ENCODE data around the gene PXT1. TPM values are rescaled to one million over a fixed set of nuclear protein-coding genes. Genes with fewer than 3 reads are reported as not detected.

PXT1 gene
- polyA plus RNA-seq, 1 experiment, result not detected

DNA sequence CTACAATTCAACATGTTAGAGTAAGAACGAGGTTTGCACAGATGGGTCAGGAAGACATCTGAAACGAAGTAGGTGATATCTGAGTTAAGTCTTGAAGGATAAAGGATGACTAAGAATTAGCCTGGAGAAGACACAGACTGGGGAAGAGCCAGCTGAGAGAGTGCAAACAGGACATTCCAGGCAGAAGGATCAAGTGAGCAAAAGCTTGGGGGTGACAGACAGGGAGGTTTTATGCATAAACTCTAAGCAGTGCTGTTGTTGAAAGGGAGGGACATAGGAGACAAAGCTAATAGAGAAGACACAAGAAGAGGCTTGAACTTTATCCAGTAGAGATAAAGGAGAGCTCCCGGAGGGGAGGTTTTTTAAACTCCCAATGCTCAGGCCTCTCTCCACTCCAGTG is 40.2 kb downstream of the PXT1 start:
- POLR2A ChIA-PET, result no interaction called here
- CTCF ChIA-PET, result interaction anchor here (0.5 to 1.0 kb wide), 2 partner anchors 61 to 130 kb away, joined by 3 to 4 read pairs; no protein-coding TSS in a partner anchor

GRCh38 chr6:36399970-36400369 is 42.7 kb downstream of the PXT1 start:
- no peak for DNase-seq (ENCODE audit: low read depth, low spot score)
- CTCF ChIA-PET, result no interaction called here
- Histone ChIP-seq H3K27me3 (ENCODE audit: control insufficient read depth, insufficient read depth, low read length) (peaks cover 25% of the 10 kb centered on the region), H3K9me3 (ENCODE audit: control insufficient read depth, insufficient read depth, low read length) (peaks cover 5% of the 10 kb centered on the region), H3K4me3 (ENCODE audit: low read depth, low read length) (no peak overlapping the region), H3K27ac (ENCODE audit: low read depth, low read length) (no peak overlapping the region)
- POLR2A ChIA-PET, result no interaction called here
- no peak for TF ChIP-seq CTCF (IDR thresholded peaks at IDR 0.05; ENCODE audit: low read depth, low read length)

More for the DNA sequence above, 40.2 kb downstream of the PXT1 start:
- Histone ChIP-seq H3K4me3 (ENCODE audit: low read depth, low read length) (no peak overlapping the region), H3K27me3 (ENCODE audit: control insufficient read depth, insufficient read depth, low read length) (peaks cover 14% of the 10 kb centered on the region), H3K27ac (ENCODE audit: low read depth, low read length) (no peak overlapping the region), H3K9me3 (ENCODE audit: control insufficient read depth, insufficient read depth, low read length) (peaks cover 5% of the 10 kb centered on the region; the same call in 1 of the 2 replicates)
- no peak for DNase-seq (ENCODE audit: low read depth, low spot score)
- no peak for TF ChIP-seq CTCF (IDR thresholded peaks at IDR 0.05; ENCODE audit: low read depth, low read length)

GRCh38 chr6:36392621-36393020 is 50.0 kb downstream of the PXT1 start:
- H3K27me3 ChIP-seq (ENCODE audit: control insufficient read depth, insufficient read depth, low read length), result peaks cover 36% of the 10 kb centered on the region
- H3K27ac ChIP-seq (ENCODE audit: low read depth, low read length), result no peak overlapping the region
- H3K9me3 ChIP-seq (ENCODE audit: control insufficient read depth, insufficient read depth, low read length), result no peaks in the 10 kb centered on the region; the same call in 1 of the 2 replicates
- no peak for DNase-seq (ENCODE audit: low read depth, low spot score)
- ChIA-PET CTCF (no interaction called here), POLR2A (no interaction called here)
- peak; percentile 28; the same call in 1 of the 2 replicates for TF ChIP-seq CTCF (IDR thresholded peaks at IDR 0.05; ENCODE audit: low read depth, low read length)
- H3K4me3 ChIP-seq (ENCODE audit: low read depth, low read length), result no peak overlapping the region

DNA sequence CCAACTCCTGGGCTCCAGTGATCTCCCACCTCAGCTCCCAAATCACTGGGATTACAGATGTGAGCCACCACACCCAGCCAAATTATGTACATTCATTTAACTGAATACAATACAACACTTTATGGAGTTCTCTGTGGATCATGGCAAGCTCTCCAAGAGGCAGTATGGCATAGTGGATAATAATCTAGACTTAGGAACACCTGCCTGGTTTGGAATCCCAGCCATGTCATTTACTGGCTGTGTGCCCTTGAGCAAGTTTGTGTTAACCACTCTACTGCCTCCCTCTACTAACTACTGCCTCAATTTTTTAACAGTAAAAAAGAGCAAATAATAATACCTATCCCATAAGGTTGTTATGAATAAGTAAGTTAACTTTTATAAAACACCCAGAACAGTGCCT is 53.3 kb downstream of the PXT1 start:
- TF ChIP-seq CTCF (IDR thresholded peaks at IDR 0.05; ENCODE audit: low read depth, low read length), result no peak
- ChIA-PET CTCF (no interaction called here), POLR2A (no interaction called here)
- no peak for DNase-seq (ENCODE audit: low read depth, low spot score)
- H3K27ac ChIP-seq (ENCODE audit: low read depth, low read length), result no peak overlapping the region
- H3K4me3 ChIP-seq (ENCODE audit: low read depth, low read length), result no peak overlapping the region
- H3K9me3 ChIP-seq (ENCODE audit: control insufficient read depth, insufficient read depth, low read length), result peaks cover 4% of the 10 kb centered on the region; the same call in 1 of the 2 replicates
- peaks cover 39% of the 10 kb centered on the region for H3K27me3 ChIP-seq (ENCODE audit: control insufficient read depth, insufficient read depth, low read length)

DNA sequence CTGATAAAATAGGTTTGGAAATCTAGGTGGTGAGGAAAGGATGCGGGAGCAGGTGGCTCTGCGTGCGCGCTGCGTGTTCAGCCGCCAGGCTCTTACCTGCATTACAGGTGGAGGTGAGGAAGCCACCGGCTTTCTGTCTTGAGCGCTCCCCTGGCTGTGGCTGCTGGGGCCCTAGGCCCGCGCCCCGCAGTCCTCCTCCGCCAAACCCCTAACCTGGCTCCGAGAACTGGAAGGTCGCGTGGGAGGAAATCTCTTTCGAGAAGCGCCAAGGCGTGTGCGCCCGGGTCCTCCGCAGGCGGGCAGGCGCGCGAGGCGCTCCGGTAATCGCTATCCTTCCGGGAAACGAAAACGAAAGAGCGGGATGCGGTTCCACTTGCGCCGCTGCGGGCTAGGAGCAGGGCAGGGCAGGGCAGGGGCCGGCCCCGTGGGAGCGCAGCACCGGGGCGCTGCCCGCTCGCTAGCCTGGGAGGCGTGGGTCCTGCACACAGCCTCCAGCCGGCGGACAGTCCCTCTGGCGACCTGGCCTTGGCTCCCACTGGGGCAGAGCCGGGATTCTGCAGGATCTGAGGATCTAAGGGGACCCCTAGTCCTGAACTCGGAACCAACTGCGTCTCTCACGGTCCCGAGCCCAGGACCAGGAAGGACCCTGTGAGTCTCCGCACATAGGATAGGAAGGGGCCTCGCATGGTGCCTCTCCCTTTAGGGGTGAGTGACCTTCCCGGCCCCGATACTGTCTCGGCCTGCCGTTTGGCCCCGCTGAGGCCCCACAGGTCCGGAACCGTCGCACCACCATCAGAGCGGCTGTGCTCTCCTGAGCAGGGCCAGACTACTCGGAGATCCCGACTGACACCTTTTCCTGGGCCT is 55.0 kb downstream of the PXT1 start, which contains the start of gene ETV7:
ETV7 (minus strand) TSS at position 230 of the 864 bp plus-strand sequence; CDS start at position 102, 128 bp downstream.
- Histone ChIP-seq H3K27me3 (ENCODE audit: control insufficient read depth, insufficient read depth, low read length) (peaks cover 39% of the 10 kb centered on the region), H3K9me3 (ENCODE audit: control insufficient read depth, insufficient read depth, low read length) (peaks cover 4% of the 10 kb centered on the region; the same call in 1 of the 2 replicates), H3K27ac (ENCODE audit: low read depth, low read length) (peak within 1 kb of the TSS; percentile 21), H3K4me3 (ENCODE audit: low read depth, low read length) (peak within 1 kb of the TSS; percentile 67)
- POLR2A ChIA-PET, result interaction anchor here (0.6 kb wide), 1 partner anchor 359 kb away, joined by 3 read pairs; no protein-coding TSS in a partner anchor
- no peak for TF ChIP-seq CTCF (IDR thresholded peaks at IDR 0.05; ENCODE audit: low read depth, low read length)
- DNase-seq (ENCODE audit: low read depth, low spot score), result no peak
- CTCF ChIA-PET, result interaction anchor here (1.0 to 1.1 kb wide), 2 partner anchors 9 to 32 kb away, joined by 3 read pairs; no protein-coding TSS in a partner anchor

All from AG04450 (cell line).